ENCODE measurements around the gene PPP1R12B.
"Not testable (repeated sequence)": the region's sequence is repeated elsewhere in the genome, so short reads cannot be mapped to it uniquely, and the experiment has no call there.

The PPP1R12B gene

GRCh38 chr1:202397256-202397655 lies 48.8 kb downstream of the PPP1R12B start:
- Histone ChIP-seq H3K4me3 (ENCODE audit: low read length) (no peak overlapping the region), H3K79me2 (ENCODE audit: control insufficient read depth, low read length) (no peaks in the 10 kb centered on the region), H3K9me3 (ENCODE audit: control insufficient read depth, insufficient read depth, low read length) (no peaks in the 10 kb centered on the region), H3K36me3 (ENCODE audit: control insufficient read depth, low read length) (no peaks in the 10 kb centered on the region), H3K9me2 (replicated peaks; ENCODE audit: control insufficient read depth, low read length) (no peaks in the 10 kb centered on the region), H3F3A (ENCODE audit: control insufficient read depth, insufficient read depth) (no peaks in the 10 kb centered on the region), H3K4me1 (ENCODE audit: control insufficient read depth, low read length) (no peaks in the 10 kb centered on the region), H3K27ac (ENCODE audit: low read depth, low read length) (no peak overlapping the region), H4K20me1 (ENCODE audit: control insufficient read depth, insufficient read depth, low read depth, low read length) (no peaks in the 10 kb centered on the region), H3K27me3 (ENCODE audit: control insufficient read depth, low read length) (no peaks in the 10 kb centered on the region), H3K4me2 (ENCODE audit: low read length) (no peak overlapping the region)
- TF ChIP-seq, protein P1, sequence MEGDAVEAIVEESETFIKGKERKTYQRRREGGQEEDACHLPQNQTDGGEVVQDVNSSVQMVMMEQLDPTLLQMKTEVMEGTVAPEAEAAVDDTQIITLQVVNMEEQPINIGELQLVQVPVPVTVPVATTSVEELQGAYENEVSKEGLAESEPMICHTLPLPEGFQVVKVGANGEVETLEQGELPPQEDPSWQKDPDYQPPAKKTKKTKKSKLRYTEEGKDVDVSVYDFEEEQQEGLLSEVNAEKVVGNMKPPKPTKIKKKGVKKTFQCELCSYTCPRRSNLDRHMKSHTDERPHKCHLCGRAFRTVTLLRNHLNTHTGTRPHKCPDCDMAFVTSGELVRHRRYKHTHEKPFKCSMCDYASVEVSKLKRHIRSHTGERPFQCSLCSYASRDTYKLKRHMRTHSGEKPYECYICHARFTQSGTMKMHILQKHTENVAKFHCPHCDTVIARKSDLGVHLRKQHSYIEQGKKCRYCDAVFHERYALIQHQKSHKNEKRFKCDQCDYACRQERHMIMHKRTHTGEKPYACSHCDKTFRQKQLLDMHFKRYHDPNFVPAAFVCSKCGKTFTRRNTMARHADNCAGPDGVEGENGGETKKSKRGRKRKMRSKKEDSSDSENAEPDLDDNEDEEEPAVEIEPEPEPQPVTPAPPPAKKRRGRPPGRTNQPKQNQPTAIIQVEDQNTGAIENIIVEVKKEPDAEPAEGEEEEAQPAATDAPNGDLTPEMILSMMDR (IDR thresholded peaks at IDR 0.05; ENCODE audit: low read depth, low read length, poor library complexity, severe bottlenecking), result no peak
- TF ChIP-seq EZH2phosphoT487 (IDR thresholded peaks at IDR 0.05; ENCODE audit: borderline replicate concordance, low read length), result no peak

- H3K36me3 ChIP-seq (ENCODE audit: control insufficient read depth, low read length); H4K20me1 ChIP-seq (ENCODE audit: control insufficient read depth, insufficient read depth, low read depth, low read length); H3F3A ChIP-seq (ENCODE audit: control insufficient read depth, insufficient read depth); H3K4me2 ChIP-seq (ENCODE audit: low read length); H3K9me3 ChIP-seq (ENCODE audit: control insufficient read depth, insufficient read depth, low read length); H3K4me1 ChIP-seq (ENCODE audit: control insufficient read depth, low read length); H3K27me3 ChIP-seq (ENCODE audit: control insufficient read depth, low read length); H3K4me3 ChIP-seq (ENCODE audit: low read length); H3K79me2 ChIP-seq (ENCODE audit: control insufficient read depth, low read length); H3K9me2 ChIP-seq (replicated peaks; ENCODE audit: control insufficient read depth, low read length); H3K27ac ChIP-seq (ENCODE audit: low read depth, low read length): not testable (repeated sequence)
Measured at GRCh38 chr1:202398439-202398838, 49.9 kb downstream of the PPP1R12B start.

DNA sequence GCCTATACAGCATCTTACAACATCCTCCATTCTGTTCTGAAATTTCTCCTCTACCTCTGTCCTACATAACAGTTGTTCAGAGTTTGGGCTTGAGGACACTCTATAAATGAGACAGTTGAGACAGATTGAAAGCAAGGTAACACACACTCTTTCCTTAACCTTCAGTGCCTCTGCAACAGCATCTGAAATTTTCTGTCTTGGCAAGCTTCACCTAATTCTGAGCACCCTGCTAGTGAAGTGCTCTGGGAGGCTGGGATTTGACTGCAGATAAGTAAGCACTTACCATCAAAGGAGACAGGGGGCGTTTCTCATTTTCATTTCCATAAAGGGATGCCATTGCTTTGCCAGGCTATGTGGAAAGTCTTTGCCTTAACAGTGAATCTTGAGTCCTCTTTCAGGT lies 53.3 kb downstream of the PPP1R12B start:
- H3F3A ChIP-seq (ENCODE audit: control insufficient read depth, insufficient read depth); H3K4me2 ChIP-seq (ENCODE audit: low read length); H3K36me3 ChIP-seq (ENCODE audit: control insufficient read depth, low read length); H3K27me3 ChIP-seq (ENCODE audit: control insufficient read depth, low read length); H3K4me3 ChIP-seq (ENCODE audit: low read length); H3K9me3 ChIP-seq (ENCODE audit: control insufficient read depth, insufficient read depth, low read length); H3K4me1 ChIP-seq (ENCODE audit: control insufficient read depth, low read length); H3K9me2 ChIP-seq (replicated peaks; ENCODE audit: control insufficient read depth, low read length); H4K20me1 ChIP-seq (ENCODE audit: control insufficient read depth, insufficient read depth, low read depth, low read length); H3K27ac ChIP-seq (ENCODE audit: low read depth, low read length); H3K79me2 ChIP-seq (ENCODE audit: control insufficient read depth, low read length): not testable (repeated sequence)

- H3K4me2 ChIP-seq (ENCODE audit: low read length); H3K4me3 ChIP-seq (ENCODE audit: low read length); H3K27ac ChIP-seq (ENCODE audit: low read depth, low read length); H3K36me3 ChIP-seq (ENCODE audit: control insufficient read depth, low read length); H3K27me3 ChIP-seq (ENCODE audit: control insufficient read depth, low read length); H3K9me2 ChIP-seq (replicated peaks; ENCODE audit: control insufficient read depth, low read length); H4K20me1 ChIP-seq (ENCODE audit: control insufficient read depth, insufficient read depth, low read depth, low read length); H3K4me1 ChIP-seq (ENCODE audit: control insufficient read depth, low read length); H3K9me3 ChIP-seq (ENCODE audit: control insufficient read depth, insufficient read depth, low read length); H3K79me2 ChIP-seq (ENCODE audit: control insufficient read depth, low read length); H3F3A ChIP-seq (ENCODE audit: control insufficient read depth, insufficient read depth): not testable (repeated sequence)
Measured at GRCh38 chr1:202403381-202403780, 54.9 kb downstream of the PPP1R12B start.

DNA sequence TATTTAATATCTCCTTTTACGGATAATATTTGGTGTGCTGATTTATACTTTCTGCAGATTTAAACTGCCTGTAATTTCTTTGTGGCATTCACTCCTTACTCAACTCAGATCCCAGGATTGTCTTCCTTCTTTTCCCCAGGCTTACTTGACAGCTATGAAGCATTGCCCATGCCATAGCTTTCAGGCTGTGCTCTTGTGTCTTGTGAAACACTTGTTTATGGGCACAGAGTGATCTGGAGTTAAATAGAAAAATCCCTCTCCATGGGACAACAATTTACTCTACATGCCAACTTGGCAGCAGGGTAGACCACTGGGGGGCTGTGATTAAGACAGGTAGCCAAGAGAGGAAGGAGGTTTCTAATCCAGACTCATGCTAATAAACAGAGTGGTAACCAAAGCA lies 57.4 kb downstream of the PPP1R12B start:
- Histone ChIP-seq H3K4me2 (ENCODE audit: low read length) (no peak overlapping the region), H3K79me2 (ENCODE audit: control insufficient read depth, low read length) (no peaks in the 10 kb centered on the region), H3K27ac (ENCODE audit: low read depth, low read length) (no peak overlapping the region), H3K9me2 (replicated peaks; ENCODE audit: control insufficient read depth, low read length) (no peaks in the 10 kb centered on the region), H3K27me3 (ENCODE audit: control insufficient read depth, low read length) (no peaks in the 10 kb centered on the region), H3K4me3 (ENCODE audit: low read length) (no peak overlapping the region), H3K4me1 (ENCODE audit: control insufficient read depth, low read length) (peaks cover 4% of the 10 kb centered on the region; the same call in 1 of the 2 replicates), H3F3A (ENCODE audit: control insufficient read depth, insufficient read depth) (no peaks in the 10 kb centered on the region), H3K9me3 (ENCODE audit: control insufficient read depth, insufficient read depth, low read length) (no peaks in the 10 kb centered on the region), H3K36me3 (ENCODE audit: control insufficient read depth, low read length) (no peaks in the 10 kb centered on the region), H4K20me1 (ENCODE audit: control insufficient read depth, insufficient read depth, low read depth, low read length) (0 out of 2 replicates have a peak, but pooled peaks cover 3% of the 10 kb centered on the region)
- TF ChIP-seq, protein P1 (IDR thresholded peaks at IDR 0.05; ENCODE audit: low read depth, low read length, poor library complexity, severe bottlenecking), result no peak
- TF ChIP-seq EZH2phosphoT487 (IDR thresholded peaks at IDR 0.05; ENCODE audit: borderline replicate concordance, low read length), result no peak

- H3K4me1 ChIP-seq (ENCODE audit: control insufficient read depth, low read length); H3K79me2 ChIP-seq (ENCODE audit: control insufficient read depth, low read length); H3F3A ChIP-seq (ENCODE audit: control insufficient read depth, insufficient read depth); H3K27me3 ChIP-seq (ENCODE audit: control insufficient read depth, low read length); H3K9me2 ChIP-seq (replicated peaks; ENCODE audit: control insufficient read depth, low read length); H3K4me2 ChIP-seq (ENCODE audit: low read length); H3K9me3 ChIP-seq (ENCODE audit: control insufficient read depth, insufficient read depth, low read length); H4K20me1 ChIP-seq (ENCODE audit: control insufficient read depth, insufficient read depth, low read depth, low read length); H3K27ac ChIP-seq (ENCODE audit: low read depth, low read length); H3K4me3 ChIP-seq (ENCODE audit: low read length); H3K36me3 ChIP-seq (ENCODE audit: control insufficient read depth, low read length): not testable (repeated sequence)
Measured at GRCh38 chr1:202406896-202407295, 58.4 kb downstream of the PPP1R12B start.

- not testable (repeated sequence) for H3K4me2 ChIP-seq (ENCODE audit: low read length); H3F3A ChIP-seq (ENCODE audit: control insufficient read depth, insufficient read depth); H3K27ac ChIP-seq (ENCODE audit: low read depth, low read length); H3K9me2 ChIP-seq (replicated peaks; ENCODE audit: control insufficient read depth, low read length); H3K4me1 ChIP-seq (ENCODE audit: control insufficient read depth, low read length); H3K79me2 ChIP-seq (ENCODE audit: control insufficient read depth, low read length); H4K20me1 ChIP-seq (ENCODE audit: control insufficient read depth, insufficient read depth, low read depth, low read length); H3K4me3 ChIP-seq (ENCODE audit: low read length); H3K9me3 ChIP-seq (ENCODE audit: control insufficient read depth, insufficient read depth, low read length); H3K36me3 ChIP-seq (ENCODE audit: control insufficient read depth, low read length); H3K27me3 ChIP-seq (ENCODE audit: control insufficient read depth, low read length)
Measured at GRCh38 chr1:202407378-202407777, 58.9 kb downstream of the PPP1R12B start.
